Measurements from ENCODE around the gene OPN3. TPM values are rescaled to one million over a fixed set of nuclear protein-coding genes. Genes with fewer than 3 reads are reported as not detected.

The OPN3 gene
- total and polyA plus RNA-seq, 8 donors = 16.9 to 28.4 (median 23.4) TPM

GRCh38 chr1:241627453-241628259 is 12.5 kb downstream of the OPN3 start:
- Histone ChIP-seq H3K27me3 (no peaks in the 10 kb centered on the region), H3K36me3 (no peaks in the 10 kb centered on the region), H3K4me3 (no peak overlapping the region), H3K9me3 (no peaks in the 10 kb centered on the region), H3K4me1 (peaks cover 0 to 8% of the 10 kb centered on the region in 2 donors), H3K27ac (peak overlapping the region in 1 of 2 donors; percentile 21)
- intact Hi-C loops (cut with DNase I) = loop anchor here in 1 of 2 donors (10.0 kb wide), 1 partner anchor 93 kb away; the partner anchor contains the start of gene KMO
- ATAC-seq = peak; percentile 81
- peak in 1 of 4 donors; percentile 33 for DNase-seq
- TF ChIP-seq CTCF (IDR thresholded peaks at IDR 0.05) = peak in 1 of 2 donors; percentile 34

- TF ChIP-seq CTCF (IDR thresholded peaks at IDR 0.05) = no peak
Measured at GRCh38 chr1:241624935-241625334, 15.2 kb downstream of the OPN3 start.

GRCh38 chr1:241622669-241623068 is 17.5 kb downstream of the OPN3 start:
- no peak overlapping the region for H3K4me3 ChIP-seq
- no peak for TF ChIP-seq CTCF (IDR thresholded peaks at IDR 0.05)
- peaks cover 0 to 1% of the 10 kb centered on the region in 2 donors for H3K4me1 ChIP-seq
- H3K27me3 ChIP-seq = no peaks in the 10 kb centered on the region
- ATAC-seq (no peak), DNase-seq (no peak)
- intact Hi-C loops (cut with DNase I) = loop anchor here in 1 of 2 donors (10.0 kb wide), 1 partner anchor 88 kb away; the partner anchor contains the start of gene KMO
- H3K36me3 ChIP-seq = no peaks in the 10 kb centered on the region
- H3K9me3 ChIP-seq = no peaks in the 10 kb centered on the region
- H3K27ac ChIP-seq = no peak overlapping the region

More at GRCh38 chr1:241624935-241625334, 15.2 kb downstream of the OPN3 start:
- H3K27me3 ChIP-seq = no peaks in the 10 kb centered on the region
- H3K4me1 ChIP-seq = peaks cover 0 to 8% of the 10 kb centered on the region in 2 donors
- no peak overlapping the region for H3K4me3 ChIP-seq
- DNase-seq (no peak), ATAC-seq (no peak)
- H3K27ac ChIP-seq = no peak overlapping the region
- intact Hi-C loops (cut with DNase I) = loop anchor here in 1 of 2 donors (10.0 kb wide), 1 partner anchor 90 kb away; the partner anchor contains the start of gene KMO
- no peaks in the 10 kb centered on the region for H3K9me3 ChIP-seq
- H3K36me3 ChIP-seq = no peaks in the 10 kb centered on the region

GRCh38 chr1:241617426-241617825 is 22.7 kb downstream of the OPN3 start:
- intact Hi-C loops (cut with DNase I) = no loop called here
- Histone ChIP-seq H3K27me3 (no peaks in the 10 kb centered on the region), H3K27ac (no peak overlapping the region), H3K36me3 (no peaks in the 10 kb centered on the region), H3K9me3 (no peaks in the 10 kb centered on the region), H3K4me3 (no peak overlapping the region), H3K4me1 (no peaks in the 10 kb centered on the region)
- no peak for TF ChIP-seq CTCF (IDR thresholded peaks at IDR 0.05)
- ATAC-seq = no peak
- no peak for DNase-seq

Data from left lung (tissue), 10 donors.